Neural cell (in vitro differentiated cells): Measurements from ENCODE around the gene DDN. TPM values are rescaled to one million over a fixed set of nuclear protein-coding genes. Genes with fewer than 3 reads are reported as not detected.

Source experiments
- H2AFZ ChIP-seq: fragments of 200-600, 300-800 bp; sonication (generic), shearing (Covaris generic); 2 replicates; pipeline ENCODE4 v1.6.0; 2014; ENCODE audit warnings: low read depth, mild to moderate bottlenecking, antibody characterized with exemption, low read length, moderate library complexity
- H3F3A ChIP-seq: fragments of 200-600 bp; shearing (Covaris generic); 2 replicates; pipeline ENCODE4 v1.6.1; 2016; ENCODE audit warnings: mild to moderate bottlenecking, moderate library complexity, mixed read lengths, antibody characterized with exemption, low read length; ENCODE audit not compliant: insufficient read depth, poor library complexity, severe bottlenecking
- H3K27ac ChIP-seq: fragments of 200-600, 300-800 bp; sonication (generic), shearing (Covaris generic); 2 replicates; pipeline ENCODE4 v1.5.1; 2014; ENCODE audit warnings: mild to moderate bottlenecking, low read length, moderate library complexity
- H3K27me3 ChIP-seq: fragments of 300-800, 200-600 bp; sonication (generic), shearing (Covaris generic); 2 replicates; pipeline ENCODE4 v1.6.0; 2014; ENCODE audit warnings: mild to moderate bottlenecking, low read depth, low read length, moderate library complexity; ENCODE audit not compliant: insufficient read depth
- H3K36me3 ChIP-seq: fragments of 300-800, 200-600 bp; sonication (generic), shearing (Covaris generic); 2 replicates; pipeline ENCODE4 v1.5.1; 2014; ENCODE audit warnings: mild to moderate bottlenecking, antibody characterized with exemption, low read length, moderate library complexity; ENCODE audit not compliant: insufficient read depth
- H3K4me2 ChIP-seq: fragments of 300-800, 200-600 bp; sonication (generic), shearing (Covaris generic); 2 replicates; pipeline ENCODE4 v1.6.0; 2014; ENCODE audit warnings: mild to moderate bottlenecking, low read length
- H3K4me3 ChIP-seq: fragments of 300-800, 200-600 bp; sonication (generic), shearing (Covaris generic); 2 replicates; pipeline ENCODE4 v1.5.1; 2014; ENCODE audit warnings: mild to moderate bottlenecking, low read length, moderate library complexity
- H3K79me2 ChIP-seq: fragments of 200-600 bp; shearing (Covaris generic); replicated peaks from 2 replicates; pipeline ENCODE4 v1.6.0; 2014; ENCODE audit warnings: mild to moderate bottlenecking, low read length, moderate library complexity; ENCODE audit not compliant: insufficient read depth
- H3K9ac ChIP-seq: fragments of 300-800, 200-600 bp; sonication (generic), shearing (Covaris generic); 2 replicates; pipeline ENCODE4 v1.6.1; 2016; ENCODE audit warnings: mild to moderate bottlenecking, low read length, mixed read lengths
- H3K9me2 ChIP-seq: fragments of 200-600 bp; shearing (Covaris generic); 2 replicates; pipeline ENCODE4 v1.6.1; 2016; ENCODE audit warnings: mild to moderate bottlenecking, low read length, mixed read lengths; ENCODE audit not compliant: insufficient read depth
- H3K9me3 ChIP-seq: fragments of 200-600, 300-800 bp; sonication (generic), shearing (Covaris generic); 2 replicates; pipeline ENCODE4 v1.6.1; 2016; ENCODE audit warnings: mild to moderate bottlenecking, mixed run types, low read length, moderate library complexity, mixed read lengths
- H4K20me1 ChIP-seq: fragments of 200-600 bp; shearing (Covaris generic); 2 replicates; pipeline ENCODE4 v1.6.1; 2016; ENCODE audit warnings: mild to moderate bottlenecking, mixed run types; ENCODE audit not compliant: insufficient read depth
- CTCF ChIP-seq: fragments of 450-650 bp; IDR thresholded peaks from 2 replicates; pipeline ENCODE4 v1.5.1; 2014; ENCODE audit warnings: antibody characterized with exemption, mild to moderate bottlenecking, moderate library complexity; ENCODE audit not compliant: poor library complexity, severe bottlenecking
- EP300 ChIP-seq: fragments of 450-650 bp; conservative IDR thresholded peaks from 2 replicates; pipeline ENCODE4 v1.6.1; 2014; ENCODE audit warnings: antibody characterized with exemption, mild to moderate bottlenecking, moderate library complexity; ENCODE audit not compliant: poor library complexity, severe bottlenecking
- EZH2 ChIP-seq: fragments of 200-600, 300-800 bp; shearing (Covaris generic), sonication (generic); IDR thresholded peaks from 2 replicates; pipeline ENCODE4 v1.6.1; 2014; ENCODE audit warnings: antibody characterized with exemption, low read length, borderline replicate concordance, mild to moderate bottlenecking; ENCODE audit not compliant: insufficient read depth, poor library complexity, severe bottlenecking
- MXI1 ChIP-seq: fragments of 450-650 bp; conservative IDR thresholded peaks from 2 replicates; pipeline ENCODE4 v1.6.1; 2014; ENCODE audit warnings: antibody characterized with exemption, mild to moderate bottlenecking; ENCODE audit not compliant: poor library complexity, severe bottlenecking
- POLR2AphosphoS5 ChIP-seq: IDR thresholded peaks from 2 replicates; pipeline ENCODE4 v1.6.1; 2012
- RAD21 ChIP-seq: fragments of 450-650 bp; conservative IDR thresholded peaks from 2 replicates; pipeline ENCODE4 v1.6.1; 2014; ENCODE audit warnings: antibody characterized with exemption, mild to moderate bottlenecking, moderate library complexity
- REST ChIP-seq: IDR thresholded peaks from 2 replicates; pipeline ENCODE4 v1.6.1; 2012; ENCODE audit warnings: borderline replicate concordance
- SMC3 ChIP-seq: fragments of 450-650 bp; conservative IDR thresholded peaks from 2 replicates; pipeline ENCODE4 v1.6.1; 2014; ENCODE audit warnings: antibody characterized with exemption, mild to moderate bottlenecking, moderate library complexity; ENCODE audit not compliant: poor library complexity
- TAF1 ChIP-seq: IDR thresholded peaks from 2 replicates; pipeline ENCODE4 v1.6.1; 2012; ENCODE audit warnings: low read depth
- polyA plus RNA-seq: library from polyadenylated mRNA; depleted of rRNA; stranded (reverse); fragments of >200 nt; gene quantifications from 2 replicates; pipeline ENCODE4 v1.2.3, GENCODE V29; 2014

Gene DDN
- polyA plus RNA-seq, 1 donor from 2014 or later, result 0.51 TPM

- Histone ChIP-seq H3K9me2 (no peaks in the 10 kb centered on the region), H3K4me2 (no peak overlapping the region), H3K9me3 (no peaks in the 10 kb centered on the region), H2AFZ (no peak overlapping the region), H3K27me3 (peaks cover 42% of the 10 kb centered on the region), H3K27ac (no peak overlapping the region), H3K79me2 (no peaks in the 10 kb centered on the region), H4K20me1 (no peaks in the 10 kb centered on the region), H3K9ac (no peak overlapping the region), H3K4me3 (no peak overlapping the region), H3F3A (no peaks in the 10 kb centered on the region), H3K36me3 (no peaks in the 10 kb centered on the region)
- no peak for TF ChIP-seq MXI1
- TF ChIP-seq EZH2, result no peak
- TF ChIP-seq POLR2AphosphoS5, result no peak
- TF ChIP-seq CTCF, result no peak
- TF ChIP-seq REST, result no peak
- no peak for TF ChIP-seq TAF1
- no peak for TF ChIP-seq SMC3
- no peak for TF ChIP-seq EP300
- no peak for TF ChIP-seq RAD21
Observed at GRCh38 chr12:48961801-48962200, 37.4 kb downstream of the DDN start.

- Histone ChIP-seq H3K9me3 (no peaks in the 10 kb centered on the region), H3K4me3 (no peak overlapping the region), H3K27me3 (peaks cover 38% of the 10 kb centered on the region), H4K20me1 (no peaks in the 10 kb centered on the region), H3K36me3 (no peaks in the 10 kb centered on the region), H3K9ac (no peak overlapping the region), H3K9me2 (no peaks in the 10 kb centered on the region), H3K4me2 (no peak overlapping the region), H2AFZ (no peak overlapping the region), H3F3A (no peaks in the 10 kb centered on the region), H3K27ac (no peak overlapping the region), H3K79me2 (no peaks in the 10 kb centered on the region)
- TF ChIP-seq EZH2 (no peak), EP300 (no peak), CTCF (no peak), RAD21 (no peak), SMC3 (no peak), REST (no peak), POLR2AphosphoS5 (no peak), MXI1 (no peak), TAF1 (no peak)
Observed at GRCh38 chr12:48961331-48961730, 37.8 kb downstream of the DDN start.
